ENCODE measurements around the gene PKDCC.

DNA sequence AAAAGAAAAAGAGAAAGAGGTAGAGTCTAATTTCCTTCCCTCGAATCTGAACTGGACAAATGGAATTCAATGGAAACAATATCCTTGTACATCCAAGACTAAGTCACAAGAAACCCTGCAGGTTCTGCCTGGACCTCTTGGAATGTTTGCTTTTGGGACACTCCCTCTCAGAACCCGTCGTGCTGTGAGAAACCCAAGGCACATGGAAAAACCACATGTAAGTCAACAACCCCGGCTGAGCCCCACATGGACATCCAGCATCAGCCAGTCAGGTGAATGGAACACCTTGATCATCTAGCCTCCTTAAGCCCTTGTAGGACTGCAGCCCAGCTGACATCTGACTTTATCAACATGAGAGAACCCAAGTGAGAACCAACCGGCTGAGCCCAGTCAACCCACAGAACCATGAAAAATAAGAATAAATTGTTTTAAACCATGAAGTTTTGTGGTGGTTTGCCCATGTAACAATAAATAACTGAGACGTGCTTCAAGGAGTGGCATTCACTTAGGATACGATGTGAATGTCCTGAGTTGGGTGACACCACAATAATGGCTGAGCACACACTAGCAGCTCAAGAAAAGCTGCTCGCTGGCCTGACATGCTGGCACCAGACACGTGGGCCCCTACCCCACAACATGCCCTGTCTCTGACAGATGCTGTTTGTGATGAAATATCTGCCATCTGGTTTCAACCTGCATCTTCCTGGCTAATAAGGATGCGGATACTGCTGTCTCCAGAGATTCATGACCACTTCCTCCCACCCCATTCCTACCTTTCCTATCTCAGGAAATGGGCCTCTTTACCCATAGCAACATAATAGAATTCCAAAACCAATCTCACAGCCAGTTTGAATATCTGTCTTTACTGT, 28.8 kb downstream of the PKDCC start:
- TF ChIP-seq EP300 (IDR thresholded peaks at IDR 0.05) (no peak), POLR2AphosphoS5 (IDR thresholded peaks at IDR 0.05) (no peak)
- TF ChIP-seq, protein P1, sequence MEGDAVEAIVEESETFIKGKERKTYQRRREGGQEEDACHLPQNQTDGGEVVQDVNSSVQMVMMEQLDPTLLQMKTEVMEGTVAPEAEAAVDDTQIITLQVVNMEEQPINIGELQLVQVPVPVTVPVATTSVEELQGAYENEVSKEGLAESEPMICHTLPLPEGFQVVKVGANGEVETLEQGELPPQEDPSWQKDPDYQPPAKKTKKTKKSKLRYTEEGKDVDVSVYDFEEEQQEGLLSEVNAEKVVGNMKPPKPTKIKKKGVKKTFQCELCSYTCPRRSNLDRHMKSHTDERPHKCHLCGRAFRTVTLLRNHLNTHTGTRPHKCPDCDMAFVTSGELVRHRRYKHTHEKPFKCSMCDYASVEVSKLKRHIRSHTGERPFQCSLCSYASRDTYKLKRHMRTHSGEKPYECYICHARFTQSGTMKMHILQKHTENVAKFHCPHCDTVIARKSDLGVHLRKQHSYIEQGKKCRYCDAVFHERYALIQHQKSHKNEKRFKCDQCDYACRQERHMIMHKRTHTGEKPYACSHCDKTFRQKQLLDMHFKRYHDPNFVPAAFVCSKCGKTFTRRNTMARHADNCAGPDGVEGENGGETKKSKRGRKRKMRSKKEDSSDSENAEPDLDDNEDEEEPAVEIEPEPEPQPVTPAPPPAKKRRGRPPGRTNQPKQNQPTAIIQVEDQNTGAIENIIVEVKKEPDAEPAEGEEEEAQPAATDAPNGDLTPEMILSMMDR (IDR thresholded peaks at IDR 0.05): no peak

Measured in suprapubic skin (tissue), 4 donors.